Measurements from ENCODE around the gene RLIM. TPM values are rescaled to one million over a fixed set of nuclear protein-coding genes. Genes with fewer than 3 reads are reported as not detected.

RLIM gene
- total and polyA plus RNA-seq, 2 donors (not counting 1 experiment from before 2014, with no cell fraction given), result 4.6 to 40.8 TPM

DNA sequence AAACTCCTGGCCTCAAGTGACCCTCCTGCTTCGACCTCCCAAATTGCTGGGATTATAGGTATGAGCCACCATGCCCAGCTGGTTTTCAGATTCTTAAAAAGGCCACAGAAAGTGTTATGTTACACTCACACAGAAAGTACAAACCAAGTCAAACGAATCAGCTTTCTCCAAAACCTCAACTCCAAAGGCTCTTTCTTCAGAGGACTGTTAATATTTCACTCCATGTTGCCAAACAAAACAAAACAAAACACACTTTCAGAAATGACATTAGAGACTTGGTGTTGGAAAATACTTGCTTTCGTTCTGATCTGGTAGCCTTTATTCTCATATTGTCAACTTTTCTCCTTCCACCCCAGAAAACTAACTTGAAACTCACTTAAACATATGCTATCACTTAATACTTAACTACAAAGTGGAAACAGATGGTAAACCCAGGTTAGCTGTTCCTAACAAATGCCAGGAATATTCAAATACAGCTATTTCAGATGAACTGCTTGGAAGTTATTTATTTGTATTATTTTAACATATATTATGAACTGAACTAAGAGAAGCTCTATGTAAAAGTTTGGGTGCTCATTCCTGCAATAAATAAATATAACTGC lies 34.7 kb downstream of the RLIM start:
- CTCF ChIA-PET, result no interaction called here

DNA sequence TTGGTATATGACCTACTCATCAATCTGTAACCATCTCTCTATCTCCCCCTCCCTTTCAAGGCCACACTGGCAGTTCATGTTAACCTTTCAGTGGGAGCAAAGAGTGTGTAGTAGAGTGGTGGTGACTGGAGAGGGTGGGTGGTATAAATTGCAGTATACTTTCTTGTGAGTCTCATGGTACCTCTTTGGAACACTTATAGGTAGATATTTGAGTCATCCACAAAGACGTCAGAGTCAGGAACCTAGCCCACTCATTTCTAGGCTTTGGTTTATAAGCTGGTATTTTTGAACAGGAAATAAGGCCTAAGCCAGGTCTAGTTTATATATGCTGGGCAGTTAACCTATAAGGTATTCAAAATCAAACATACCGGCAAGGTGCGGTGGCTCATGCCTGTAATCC lies 36.3 kb downstream of the RLIM start:
- Histone ChIP-seq H3K4me1 (ENCODE audit: control insufficient read depth in 2 of 2, insufficient read depth in 2 of 2, low read length in 2 of 2) (no peaks in the 10 kb centered on the region), H3K27me3 (replicated peaks in 1 of 4; ENCODE audit: control extremely low read depth in 1 of 4, control insufficient read depth in 3 of 4, insufficient read depth in 4 of 4, low read length in 3 of 4) (no peaks in the 10 kb centered on the region), H3K4me2 (replicated peaks; ENCODE audit: low read depth, low read length, poor library complexity, severe bottlenecking) (no peak overlapping the region), H3K79me2 (ENCODE audit: control insufficient read depth, insufficient read depth, low read length) (no peaks in the 10 kb centered on the region), H3K9me3 (ENCODE audit: control extremely low read depth in 1 of 3, control insufficient read depth in 2 of 3, insufficient read depth in 1 of 3, low read length in 2 of 3) (no peaks in the 10 kb centered on the region), H3K27ac (ENCODE audit: low read length in 2 of 2) (no peak overlapping the region), H3K36me3 (replicated peaks in 1 of 2; ENCODE audit: control extremely low read depth in 1 of 2, control insufficient read depth in 1 of 2, extremely low read depth in 1 of 2, insufficient read depth in 2 of 2, low read length in 1 of 2) (no peaks in the 10 kb centered on the region), H3K4me3 (ENCODE audit: control extremely low read depth in 1 of 5, extremely low read depth in 1 of 5, insufficient read depth in 1 of 5, low read depth in 2 of 5, low read length in 4 of 5) (no peak overlapping the region), H4K20me1 (ENCODE audit: control insufficient read depth, insufficient read depth, low read length, poor library complexity, severe bottlenecking) (no peaks in the 10 kb centered on the region), H3K9ac (ENCODE audit: low read length) (no peak overlapping the region), H2AFZ (ENCODE audit: insufficient read depth, low read depth, low read length, poor library complexity, severe bottlenecking) (no peak overlapping the region)
- H3K9me3 Mint-ChIP-seq (ENCODE audit: insufficient read depth), result no peaks in the 10 kb centered on the region
- no peak overlapping the region for H3K4me3 Mint-ChIP-seq
- WGBS (ENCODE audit: insufficient coverage), result no CpG with 5 or more reads among the region's 3 CpGs
- ATAC-seq (ENCODE audit: low read depth) (no peak), DNase-seq (no peak)
- CTCF ChIA-PET, result interaction anchor here (0.6 kb wide), 1 partner anchor 35 kb away, joined by 3 read pairs; no protein-coding TSS in a partner anchor
- intact Hi-C loops (cut with micrococcal nuclease), result no loop called here
- H3K27ac Mint-ChIP-seq, result no peak overlapping the region
- no peaks in the 10 kb centered on the region for H3K4me1 Mint-ChIP-seq
- H3K27me3 Mint-ChIP-seq, result no peaks in the 10 kb centered on the region
- no peak for TF ChIP-seq EZH2 (IDR thresholded peaks at IDR 0.05; ENCODE audit: borderline replicate concordance, insufficient read depth, low read depth, low read length, poor library complexity, severe bottlenecking)
- TF ChIP-seq, protein P1, sequence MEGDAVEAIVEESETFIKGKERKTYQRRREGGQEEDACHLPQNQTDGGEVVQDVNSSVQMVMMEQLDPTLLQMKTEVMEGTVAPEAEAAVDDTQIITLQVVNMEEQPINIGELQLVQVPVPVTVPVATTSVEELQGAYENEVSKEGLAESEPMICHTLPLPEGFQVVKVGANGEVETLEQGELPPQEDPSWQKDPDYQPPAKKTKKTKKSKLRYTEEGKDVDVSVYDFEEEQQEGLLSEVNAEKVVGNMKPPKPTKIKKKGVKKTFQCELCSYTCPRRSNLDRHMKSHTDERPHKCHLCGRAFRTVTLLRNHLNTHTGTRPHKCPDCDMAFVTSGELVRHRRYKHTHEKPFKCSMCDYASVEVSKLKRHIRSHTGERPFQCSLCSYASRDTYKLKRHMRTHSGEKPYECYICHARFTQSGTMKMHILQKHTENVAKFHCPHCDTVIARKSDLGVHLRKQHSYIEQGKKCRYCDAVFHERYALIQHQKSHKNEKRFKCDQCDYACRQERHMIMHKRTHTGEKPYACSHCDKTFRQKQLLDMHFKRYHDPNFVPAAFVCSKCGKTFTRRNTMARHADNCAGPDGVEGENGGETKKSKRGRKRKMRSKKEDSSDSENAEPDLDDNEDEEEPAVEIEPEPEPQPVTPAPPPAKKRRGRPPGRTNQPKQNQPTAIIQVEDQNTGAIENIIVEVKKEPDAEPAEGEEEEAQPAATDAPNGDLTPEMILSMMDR (IDR thresholded peaks at IDR 0.05), result no peak
- POLR2A ChIA-PET, result no interaction called here

More for the DNA sequence above, 34.7 kb downstream of the RLIM start:
- no peaks in the 10 kb centered on the region for H3K9me3 Mint-ChIP-seq (ENCODE audit: insufficient read depth)
- intact Hi-C loops (cut with micrococcal nuclease), result no loop called here
- no peaks in the 10 kb centered on the region for H4K20me1 ChIP-seq (ENCODE audit: control insufficient read depth, insufficient read depth, low read length, poor library complexity, severe bottlenecking)
- no peak overlapping the region for H3K9ac ChIP-seq (ENCODE audit: low read length)
- H3K27ac ChIP-seq (ENCODE audit: low read length in 2 of 2), result no peak overlapping the region
- TF ChIP-seq, protein P1 (IDR thresholded peaks at IDR 0.05), result no peak
- no peak for TF ChIP-seq EZH2 (IDR thresholded peaks at IDR 0.05; ENCODE audit: borderline replicate concordance, insufficient read depth, low read depth, low read length, poor library complexity, severe bottlenecking)
- no peaks in the 10 kb centered on the region for H3K9me3 ChIP-seq (ENCODE audit: control extremely low read depth in 1 of 3, control insufficient read depth in 2 of 3, insufficient read depth in 1 of 3, low read length in 2 of 3)
- H3K4me1 ChIP-seq (ENCODE audit: control insufficient read depth in 2 of 2, insufficient read depth in 2 of 2, low read length in 2 of 2), result no peaks in the 10 kb centered on the region
- POLR2A ChIA-PET, result interaction anchor here (0.6 kb wide), 1 partner anchor 19 kb away, joined by 7 read pairs; no protein-coding TSS in a partner anchor
- no peaks in the 10 kb centered on the region for H3K27me3 ChIP-seq (replicated peaks in 1 of 4; ENCODE audit: control extremely low read depth in 1 of 4, control insufficient read depth in 3 of 4, insufficient read depth in 4 of 4, low read length in 3 of 4)
- no peak overlapping the region for H3K4me3 ChIP-seq (ENCODE audit: control extremely low read depth in 1 of 5, extremely low read depth in 1 of 5, insufficient read depth in 1 of 5, low read depth in 2 of 5, low read length in 4 of 5)
- WGBS (ENCODE audit: insufficient coverage), result 100% methylated on average over 1 of the region's 3 CpGs
- no peaks in the 10 kb centered on the region for H3K36me3 ChIP-seq (replicated peaks in 1 of 2; ENCODE audit: control extremely low read depth in 1 of 2, control insufficient read depth in 1 of 2, extremely low read depth in 1 of 2, insufficient read depth in 2 of 2, low read length in 1 of 2)
- H2AFZ ChIP-seq (ENCODE audit: insufficient read depth, low read depth, low read length, poor library complexity, severe bottlenecking), result no peak overlapping the region
- no peaks in the 10 kb centered on the region for H3K27me3 Mint-ChIP-seq
- no peak overlapping the region for H3K4me2 ChIP-seq (replicated peaks; ENCODE audit: low read depth, low read length, poor library complexity, severe bottlenecking)
- H3K79me2 ChIP-seq (ENCODE audit: control insufficient read depth, insufficient read depth, low read length), result no peaks in the 10 kb centered on the region
- no peaks in the 10 kb centered on the region for H3K4me1 Mint-ChIP-seq
- ATAC-seq (ENCODE audit: low read depth) (no peak), DNase-seq (no peak)
- H3K4me3 Mint-ChIP-seq, result no peak overlapping the region
- H3K27ac Mint-ChIP-seq, result no peak overlapping the region

Data from B cell (primary cell).